ENCODE results near the gene ITGA11.
A peak's percentile ranks its signal among the peaks of the same experiment; 100 is the strongest.
"Not testable (repeated sequence)": the region's sequence is repeated elsewhere in the genome, so short reads cannot be mapped to it uniquely, and the experiment has no call there.

ITGA11 gene

GRCh38 chr15:68410466-68411342 lies 21.3 kb downstream of the ITGA11 start:
- DNase-seq = peak; percentile 14

- peak; percentile 27 for DNase-seq
Observed at GRCh38 chr15:68409736-68410370, 22.1 kb downstream of the ITGA11 start.

GRCh38 chr15:68408971-68409370 lies 23.0 kb downstream of the ITGA11 start:
- no peak for DNase-seq

DNA sequence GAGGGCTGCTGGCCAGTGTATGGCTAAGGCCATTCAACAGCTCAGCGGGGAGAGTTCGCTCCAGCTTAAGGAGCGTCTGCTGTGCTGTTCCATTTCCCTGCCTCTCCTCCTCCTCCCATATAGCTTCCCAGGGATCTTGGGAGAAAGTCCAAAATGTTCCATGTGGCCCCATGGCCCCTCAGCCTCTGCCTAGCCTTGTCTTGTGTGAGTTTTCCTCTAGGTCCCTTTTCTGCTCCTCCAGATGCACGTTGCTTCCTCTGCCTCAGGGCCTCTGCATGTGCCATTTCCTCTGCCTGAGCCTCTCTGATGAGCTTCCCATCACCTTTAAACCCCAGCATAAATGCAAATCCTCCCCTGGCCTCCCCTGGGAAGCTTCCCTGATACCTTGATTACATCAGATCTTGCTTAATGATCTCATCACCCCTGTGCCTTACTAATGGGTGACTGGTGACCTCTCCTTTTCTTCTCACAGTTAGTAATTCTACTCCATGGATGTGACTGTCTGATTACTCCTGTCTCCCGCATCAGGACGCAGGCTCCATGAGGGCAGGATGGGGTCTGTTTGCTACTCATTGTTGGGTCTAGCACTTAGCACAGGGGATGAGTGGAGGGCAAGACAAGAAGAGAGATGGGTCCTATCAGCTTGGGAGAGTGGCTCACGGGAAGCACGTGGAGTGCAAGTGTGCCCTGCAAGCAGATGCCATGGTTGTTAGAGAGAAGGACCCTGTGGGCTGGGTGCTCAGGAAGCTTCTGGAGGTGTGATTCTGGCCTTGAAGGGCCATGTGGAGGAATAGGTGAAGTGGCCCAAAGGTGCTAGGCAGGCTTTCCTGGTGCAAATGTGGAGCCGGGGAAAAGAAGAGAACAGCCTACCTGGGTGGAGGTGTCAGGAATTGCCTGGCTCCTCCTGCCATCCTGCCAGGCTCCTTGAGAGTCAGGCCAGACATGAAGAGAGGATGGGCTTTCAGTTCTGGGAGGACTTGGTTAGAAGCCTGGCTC lies 23.8 kb downstream of the ITGA11 start:
- DNase-seq = peak; percentile 8

- DNase-seq = peak; percentile 67
Observed at GRCh38 chr15:68407141-68407885, 24.6 kb downstream of the ITGA11 start.

DNA sequence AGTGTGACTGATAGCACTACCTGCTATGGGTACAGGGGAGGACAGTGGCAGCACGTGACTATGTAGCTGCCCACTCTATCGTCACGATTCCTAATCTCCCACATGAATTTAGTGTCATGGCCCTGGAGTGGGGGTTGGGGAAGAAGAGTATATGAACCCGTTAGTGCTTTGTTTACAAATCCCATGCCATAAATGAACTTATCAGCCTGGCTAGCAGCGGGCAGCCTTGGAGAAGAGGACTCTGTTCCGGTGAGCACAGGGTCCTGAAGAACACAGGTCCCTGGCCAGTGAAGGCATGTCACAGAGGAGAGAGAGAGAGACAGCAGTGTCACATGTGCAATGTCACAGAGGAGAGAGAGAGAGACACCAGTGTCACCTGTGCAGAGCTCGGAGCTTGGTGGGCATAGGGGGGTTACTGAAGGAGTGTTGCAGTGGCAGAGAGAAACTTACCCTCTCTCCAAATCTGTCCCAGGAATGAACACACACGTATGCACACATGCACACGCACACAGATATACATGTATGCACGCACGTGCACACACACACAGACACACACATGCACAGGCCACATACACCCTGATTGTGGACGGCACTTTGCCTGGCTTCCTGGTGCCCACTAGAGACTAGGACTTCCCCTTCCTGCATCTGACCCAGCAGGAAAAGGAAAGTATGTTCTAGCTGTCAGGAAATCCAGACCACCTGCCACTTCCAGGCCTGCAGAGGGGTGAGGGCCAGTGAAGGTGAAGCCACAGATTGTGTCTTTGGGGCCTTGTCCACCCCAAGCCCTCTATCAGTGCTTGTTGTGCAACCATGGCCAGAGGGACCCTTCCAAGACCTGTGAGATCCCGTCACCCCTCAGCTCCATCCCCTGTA lies 26.3 kb downstream of the ITGA11 start:
- DNase-seq = peak; percentile 4

GRCh38 chr15:68404056-68404798 lies 27.7 kb downstream of the ITGA11 start:
- DNase-seq = no peak

DNA sequence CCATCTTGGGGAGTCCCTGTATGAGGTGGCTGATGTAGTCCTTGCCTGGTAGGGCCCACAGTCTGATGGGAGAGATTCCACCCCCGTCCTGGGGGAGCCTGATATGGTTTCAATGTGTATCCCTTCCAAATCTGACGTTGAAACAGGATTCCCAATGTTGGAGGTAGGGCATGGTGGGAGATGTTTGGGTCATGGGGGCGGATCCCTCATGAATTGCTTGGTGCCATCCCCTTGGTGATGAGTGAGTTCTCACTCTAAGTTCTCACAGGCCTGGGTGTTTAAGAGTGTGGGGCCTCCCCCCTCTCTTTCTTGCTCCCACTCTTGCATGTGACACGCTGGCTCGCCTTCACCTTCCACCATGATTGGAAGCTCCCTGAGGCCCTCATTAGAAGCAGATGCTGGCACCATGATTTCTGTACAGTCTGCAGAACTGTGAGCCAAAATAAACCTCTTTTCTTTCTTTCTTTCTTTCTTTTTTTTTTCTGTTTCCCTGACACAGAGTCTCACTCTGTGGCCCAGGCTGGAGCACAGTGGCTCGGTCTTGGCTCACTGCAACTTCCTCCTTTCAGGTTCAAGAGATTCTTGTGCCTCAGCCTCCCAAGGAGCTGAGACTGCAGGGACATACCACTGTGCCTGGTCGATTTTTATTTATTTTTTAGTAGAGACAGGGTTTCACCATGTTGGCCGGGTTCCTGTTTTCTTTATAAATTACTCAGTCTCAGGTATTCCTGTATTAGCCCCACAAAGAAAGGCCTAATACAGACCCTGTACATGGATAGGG lies 28.6 kb downstream of the ITGA11 start:
- DNase-seq = no peak

DNA sequence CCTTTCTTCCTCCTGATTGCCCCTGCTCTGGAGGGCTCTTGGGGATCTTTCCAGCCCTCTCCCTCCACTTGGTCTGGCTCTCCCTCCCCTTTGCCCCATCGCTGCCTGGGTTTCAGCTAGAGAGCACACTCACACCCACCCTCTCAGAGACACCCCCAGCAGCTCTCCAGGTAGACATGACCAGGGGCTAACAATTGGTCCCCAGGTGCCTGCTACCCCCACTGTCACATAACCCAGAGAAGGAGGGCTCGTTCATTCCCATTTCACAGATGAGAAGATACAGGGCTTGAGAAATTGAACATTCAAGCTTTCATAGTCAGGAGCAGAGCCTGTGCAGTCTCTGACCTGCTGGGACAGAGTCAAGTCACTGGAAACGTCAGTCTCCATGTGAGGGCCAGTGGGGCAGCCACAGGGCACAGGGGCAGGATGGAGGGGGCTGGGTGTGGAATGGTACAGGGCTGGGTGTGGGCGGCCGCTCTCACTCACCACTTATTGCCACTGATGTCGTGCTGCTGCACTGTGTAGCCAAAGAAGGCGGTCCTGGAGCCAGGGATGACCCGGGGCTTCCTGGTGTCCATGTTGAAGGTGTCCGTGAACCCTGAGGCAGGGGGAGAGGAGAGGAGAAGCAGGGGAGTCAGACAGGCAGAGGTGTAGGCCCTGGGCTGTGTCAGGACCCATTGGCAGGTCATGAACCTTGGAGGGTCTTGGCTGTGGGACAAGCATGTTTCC lies 29.4 kb downstream of the ITGA11 start:
- DNase-seq = no peak

DNA sequence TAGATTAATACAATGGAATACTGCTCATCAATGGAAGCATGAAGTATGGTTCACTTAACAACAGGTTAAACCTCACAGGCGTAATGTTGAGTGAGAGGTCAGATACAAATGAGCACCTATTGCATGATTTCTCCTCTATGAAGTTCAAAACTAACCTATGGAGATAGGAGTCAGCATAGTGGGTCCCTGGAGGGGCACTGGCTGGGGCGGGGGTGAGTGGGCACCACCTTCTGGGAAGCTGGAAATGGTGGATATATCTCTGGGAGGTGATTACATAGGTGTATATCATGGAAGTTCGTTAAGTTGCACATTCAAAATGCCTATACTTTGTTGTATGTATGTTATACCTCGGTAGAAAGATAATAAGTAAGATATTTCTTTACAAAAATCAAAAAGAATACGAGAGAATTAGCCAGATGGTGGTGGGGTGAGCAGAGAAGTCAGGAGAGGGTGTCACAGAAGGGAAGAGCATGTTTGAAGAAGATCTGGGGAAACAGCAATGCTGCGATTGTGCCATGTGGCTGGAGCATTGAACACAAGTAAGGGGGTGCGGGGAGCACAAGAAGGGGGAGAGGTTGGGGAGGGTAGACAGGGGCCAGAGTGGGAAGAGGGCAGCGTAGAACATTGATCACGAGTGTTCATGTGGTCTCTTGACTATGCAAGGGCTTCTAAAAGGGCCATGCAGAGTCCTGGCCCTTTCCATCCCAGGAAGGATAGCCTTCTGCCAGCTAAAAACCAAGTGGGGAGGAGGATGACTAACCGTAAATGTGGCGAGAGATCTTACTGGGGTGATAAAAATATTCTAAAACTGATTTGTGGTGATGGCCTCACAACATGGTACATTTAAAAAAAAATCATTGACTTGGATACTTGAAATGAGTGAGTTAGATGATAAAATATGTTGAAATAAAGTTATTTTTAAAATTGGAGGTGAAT lies 30.2 kb downstream of the ITGA11 start:
- DNase-seq = peak; percentile 14

DNA sequence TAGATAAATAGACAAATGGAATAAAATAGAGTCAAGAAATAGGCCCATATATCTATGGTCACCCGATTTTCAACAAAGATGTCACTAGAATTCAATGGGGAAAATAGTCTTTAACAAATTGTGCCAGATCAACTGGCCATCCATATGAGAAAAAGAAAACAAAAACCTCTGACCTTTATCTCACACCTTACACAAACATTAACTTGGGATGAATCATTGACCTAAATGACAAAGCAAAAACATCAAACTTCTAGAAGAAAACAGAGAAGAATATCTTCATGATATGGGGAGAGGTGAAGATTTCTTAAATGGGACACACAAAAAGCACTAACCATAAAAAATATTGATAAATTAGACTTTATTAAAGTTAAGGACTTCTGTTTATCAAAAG lies 31.9 kb downstream of the ITGA11 start:
- no peak for DNase-seq

DNA sequence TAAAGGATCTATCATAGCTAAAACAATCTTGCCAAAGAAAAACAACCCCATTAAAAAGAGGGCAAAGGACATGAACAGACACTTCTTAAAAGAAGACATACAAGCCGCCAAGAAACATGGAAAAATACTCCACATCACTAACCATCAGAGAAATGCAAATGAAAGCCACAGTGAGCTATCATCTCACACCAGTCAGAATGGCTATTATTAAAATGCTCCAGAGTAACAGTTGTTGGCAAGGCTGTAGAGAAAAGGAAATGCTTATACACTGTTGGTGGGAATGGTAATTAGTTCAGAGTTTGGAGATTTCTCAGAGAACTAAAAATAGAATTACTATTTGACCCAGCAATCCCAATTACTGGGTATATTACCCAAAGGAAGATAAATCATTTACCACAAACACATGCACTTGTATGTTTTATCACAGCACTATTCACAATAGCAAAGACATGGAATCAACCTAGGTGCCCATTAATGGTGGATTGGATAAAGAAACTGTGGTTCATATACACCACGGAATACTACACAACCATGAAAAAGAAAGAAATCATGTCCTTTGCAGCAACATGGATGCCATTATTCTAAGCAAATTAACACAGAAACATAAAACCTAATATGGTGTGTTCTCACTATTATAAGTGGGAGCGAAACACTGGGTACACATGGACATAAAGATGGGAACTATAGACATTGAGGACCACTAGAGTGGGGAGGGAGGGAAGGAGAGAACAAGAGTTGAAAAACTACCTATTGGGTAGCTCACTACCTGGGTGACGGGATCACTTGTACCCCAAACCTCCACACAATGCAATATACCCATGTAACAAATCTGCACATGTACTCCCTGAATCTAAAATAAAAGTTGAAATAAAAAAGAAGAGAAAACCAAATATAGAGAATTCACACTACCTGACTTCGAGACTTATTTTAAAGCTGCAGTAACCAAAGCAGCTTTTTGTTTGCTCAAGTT lies 32.6 kb downstream of the ITGA11 start:
- DNase-seq = no peak

DNA sequence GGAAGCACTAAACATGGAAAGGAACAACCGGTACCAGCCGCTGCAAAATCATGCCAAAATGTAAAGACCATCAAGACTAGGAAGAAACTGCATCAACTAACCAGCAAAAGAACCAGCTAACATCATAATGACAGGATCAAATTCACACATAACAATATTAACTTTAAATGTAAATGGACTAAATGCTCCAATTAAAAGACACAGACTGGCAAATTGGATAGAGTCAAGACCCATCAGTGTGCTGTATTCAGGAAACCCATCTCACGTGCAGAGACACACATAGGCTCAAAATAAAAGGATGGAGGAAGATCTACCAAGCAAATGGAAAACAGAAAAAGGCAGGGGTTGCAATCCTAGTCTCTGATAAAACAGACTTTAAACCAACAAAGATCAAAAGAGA lies 34.0 kb downstream of the ITGA11 start:
- not testable (repeated sequence) for DNase-seq

GRCh38 chr15:68396068-68396467 lies 35.9 kb downstream of the ITGA11 start:
- DNase-seq = no peak

GRCh38 chr15:68391121-68391520 lies 40.8 kb downstream of the ITGA11 start:
- DNase-seq = no peak
